Ammon's horn (tissue), 1 donor: ENCODE measurements around the gene MACF1.

Experiments
- DNase-seq: peaks from one replicate; pipeline ENCODE4 v3.0.0-alpha.2; 2016; ENCODE audit warnings: low spot score

Gene MACF1

GRCh38 chr1:39214998-39215873 is 10.7 kb downstream of the MACF1 start:
- DNase-seq: peak; percentile 45

- no peak for DNase-seq
Observed at GRCh38 chr1:39216771-39217170, 12.3 kb downstream of the MACF1 start.

- no peak for DNase-seq
Observed at GRCh38 chr1:39220891-39221870, 16.7 kb downstream of the MACF1 start.

GRCh38 chr1:39224295-39224829 is 19.9 kb downstream of the MACF1 start:
- DNase-seq: no peak

- no peak for DNase-seq
Observed at GRCh38 chr1:39226836-39227235, 22.3 kb downstream of the MACF1 start.

GRCh38 chr1:39228252-39228651 is 23.8 kb downstream of the MACF1 start:
- no peak for DNase-seq

GRCh38 chr1:39229504-39229903 is 25.0 kb downstream of the MACF1 start:
- no peak for DNase-seq

- peak; percentile 41 for DNase-seq
Observed at GRCh38 chr1:39230261-39231190, 26.0 kb downstream of the MACF1 start.

- DNase-seq: no peak
Observed at GRCh38 chr1:39236971-39237370, 32.5 kb downstream of the MACF1 start.

GRCh38 chr1:39238476-39238875 is 34.0 kb downstream of the MACF1 start:
- DNase-seq: peak; percentile 91

GRCh38 chr1:39239968-39240367 is 35.5 kb downstream of the MACF1 start:
- no peak for DNase-seq

- no peak for DNase-seq
Observed at GRCh38 chr1:39243302-39243701, 38.8 kb downstream of the MACF1 start.

GRCh38 chr1:39250460-39251240 is 46.2 kb downstream of the MACF1 start:
- DNase-seq: no peak

- DNase-seq: no peak
Observed at GRCh38 chr1:39255222-39255621, 50.7 kb downstream of the MACF1 start.

GRCh38 chr1:39258146-39258924 is 53.8 kb downstream of the MACF1 start:
- peak; percentile 79 for DNase-seq

- DNase-seq: no peak
Observed at GRCh38 chr1:39258925-39259244, 54.4 kb downstream of the MACF1 start.

- no peak for DNase-seq
Observed at GRCh38 chr1:39261712-39262221, 57.3 kb downstream of the MACF1 start.

- DNase-seq: no peak
Observed at GRCh38 chr1:39262802-39263201, 58.3 kb downstream of the MACF1 start.

GRCh38 chr1:39266269-39266668 is 61.8 kb downstream of the MACF1 start:
- DNase-seq: peak; percentile 62

GRCh38 chr1:39266792-39267191 is 62.3 kb downstream of the MACF1 start:
- no peak for DNase-seq
